ENCODE measurements around the gene KIR3DL1. TPM values are rescaled to one million over a fixed set of nuclear protein-coding genes. Genes with fewer than 3 reads are reported as not detected.
"Not testable (repeated sequence)": the region's sequence is repeated elsewhere in the genome, so short reads cannot be mapped to it uniquely, and the experiment has no call there.

KIR3DL1 gene
- total RNA-seq, 1 donor from 2014 or later = not detected

DNA sequence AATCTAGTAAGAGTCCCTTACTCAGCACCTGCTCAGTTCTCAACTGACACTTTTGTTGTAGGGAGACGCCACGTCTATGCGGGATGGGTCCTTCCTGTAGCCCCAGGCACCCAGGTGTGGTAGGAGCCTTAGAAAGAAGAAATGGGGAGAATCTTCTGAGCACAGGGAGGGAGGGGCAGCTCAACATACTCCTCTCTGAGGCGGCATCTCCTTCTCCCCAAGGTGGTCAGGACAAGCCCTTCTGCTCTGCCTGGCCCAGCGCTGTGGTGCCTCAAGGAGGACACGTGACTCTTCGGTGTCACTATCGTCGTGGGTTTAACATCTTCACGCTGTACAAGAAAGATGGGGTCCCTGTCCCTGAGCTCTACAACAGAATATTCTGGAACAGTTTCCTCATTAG, 11.7 kb upstream of the KIR3DL1 start:
- peaks cover 3% of the 10 kb centered on the region for H3K9me3 Mint-ChIP-seq

GRCh38 chr19:54805665-54806515, 10.4 kb upstream of the KIR3DL1 start:
- H3K27me3 Mint-ChIP-seq = no peaks in the 10 kb centered on the region
- peaks cover 12% of the 10 kb centered on the region for H3K9me3 Mint-ChIP-seq
- no peaks in the 10 kb centered on the region for H3K36me3 Mint-ChIP-seq
- H3K4me3 Mint-ChIP-seq = no peak overlapping the region
- H3K27ac Mint-ChIP-seq = no peak overlapping the region
- TF ChIP-seq, protein P1, sequence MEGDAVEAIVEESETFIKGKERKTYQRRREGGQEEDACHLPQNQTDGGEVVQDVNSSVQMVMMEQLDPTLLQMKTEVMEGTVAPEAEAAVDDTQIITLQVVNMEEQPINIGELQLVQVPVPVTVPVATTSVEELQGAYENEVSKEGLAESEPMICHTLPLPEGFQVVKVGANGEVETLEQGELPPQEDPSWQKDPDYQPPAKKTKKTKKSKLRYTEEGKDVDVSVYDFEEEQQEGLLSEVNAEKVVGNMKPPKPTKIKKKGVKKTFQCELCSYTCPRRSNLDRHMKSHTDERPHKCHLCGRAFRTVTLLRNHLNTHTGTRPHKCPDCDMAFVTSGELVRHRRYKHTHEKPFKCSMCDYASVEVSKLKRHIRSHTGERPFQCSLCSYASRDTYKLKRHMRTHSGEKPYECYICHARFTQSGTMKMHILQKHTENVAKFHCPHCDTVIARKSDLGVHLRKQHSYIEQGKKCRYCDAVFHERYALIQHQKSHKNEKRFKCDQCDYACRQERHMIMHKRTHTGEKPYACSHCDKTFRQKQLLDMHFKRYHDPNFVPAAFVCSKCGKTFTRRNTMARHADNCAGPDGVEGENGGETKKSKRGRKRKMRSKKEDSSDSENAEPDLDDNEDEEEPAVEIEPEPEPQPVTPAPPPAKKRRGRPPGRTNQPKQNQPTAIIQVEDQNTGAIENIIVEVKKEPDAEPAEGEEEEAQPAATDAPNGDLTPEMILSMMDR (conservative IDR thresholded peaks at IDR 0.05) = no peak
- H3K4me1 Mint-ChIP-seq (ENCODE audit: unreplicated experiment) = no peaks in the 10 kb centered on the region
- DNase-seq (ENCODE audit: extremely low spot score, unreplicated experiment) = no peak

More for the DNA sequence above, 11.7 kb upstream of the KIR3DL1 start:
- H3K27ac Mint-ChIP-seq = no peak overlapping the region
- H3K36me3 Mint-ChIP-seq = no peaks in the 10 kb centered on the region
- TF ChIP-seq, protein P1 (conservative IDR thresholded peaks at IDR 0.05) = no peak
- no peak for DNase-seq (ENCODE audit: extremely low spot score, unreplicated experiment)
- H3K27me3 Mint-ChIP-seq = no peaks in the 10 kb centered on the region
- H3K4me3 Mint-ChIP-seq = no peak overlapping the region
- H3K4me1 Mint-ChIP-seq (ENCODE audit: unreplicated experiment) = no peaks in the 10 kb centered on the region

DNA sequence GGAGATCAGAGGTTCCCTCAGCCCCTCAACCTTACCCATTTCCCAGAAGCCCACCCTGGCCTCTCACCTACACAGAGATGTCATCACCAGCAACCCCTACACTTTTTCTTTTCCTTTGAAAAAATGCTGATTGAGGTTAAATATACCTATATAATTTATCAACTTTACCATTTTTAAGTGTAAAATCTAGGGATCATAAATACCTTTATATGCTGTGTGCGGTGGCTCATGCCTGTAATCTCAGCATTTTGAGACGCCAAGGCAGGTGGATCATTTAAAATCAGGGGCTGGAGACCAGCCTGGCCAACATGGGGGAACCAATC, 9.8 kb upstream of the KIR3DL1 start:
- TF ChIP-seq, protein P1 (conservative IDR thresholded peaks at IDR 0.05) = no peak
- Mint-ChIP-seq H3K4me1 (ENCODE audit: unreplicated experiment) (no peaks in the 10 kb centered on the region), H3K4me3 (no peak overlapping the region), H3K27ac (no peak overlapping the region), H3K9me3 (peaks cover 13% of the 10 kb centered on the region), H3K27me3 (no peaks in the 10 kb centered on the region), H3K36me3 (no peaks in the 10 kb centered on the region)
- no peak for DNase-seq (ENCODE audit: extremely low spot score, unreplicated experiment)

- H3K4me3 Mint-ChIP-seq, H3K36me3 Mint-ChIP-seq: not testable (repeated sequence)
- H3K9me3 Mint-ChIP-seq = peaks cover 35% of the 10 kb centered on the region
These were observed 1.7 kb upstream of the KIR3DL1 start for GRCh38 chr19:54814571-54814970.

GRCh38 chr19:54817670-54818536, 1.6 kb downstream of the KIR3DL1 start:
- no peaks in the 10 kb centered on the region for H3K36me3 Mint-ChIP-seq
- TF ChIP-seq, protein P1 (conservative IDR thresholded peaks at IDR 0.05) = no peak
- no peaks in the 10 kb centered on the region for H3K4me1 Mint-ChIP-seq (ENCODE audit: unreplicated experiment)
- DNase-seq (ENCODE audit: extremely low spot score, unreplicated experiment) = no peak
- no peak overlapping the region for H3K4me3 Mint-ChIP-seq
- no peak overlapping the region for H3K27ac Mint-ChIP-seq
- no peaks in the 10 kb centered on the region for H3K27me3 Mint-ChIP-seq
- peaks cover 23% of the 10 kb centered on the region for H3K9me3 Mint-ChIP-seq

More at GRCh38 chr19:54814571-54814970, 1.7 kb upstream of the KIR3DL1 start:
- H3K27me3 Mint-ChIP-seq; DNase-seq (ENCODE audit: extremely low spot score, unreplicated experiment); H3K4me1 Mint-ChIP-seq (ENCODE audit: unreplicated experiment); H3K27ac Mint-ChIP-seq: not testable (repeated sequence)

DNA sequence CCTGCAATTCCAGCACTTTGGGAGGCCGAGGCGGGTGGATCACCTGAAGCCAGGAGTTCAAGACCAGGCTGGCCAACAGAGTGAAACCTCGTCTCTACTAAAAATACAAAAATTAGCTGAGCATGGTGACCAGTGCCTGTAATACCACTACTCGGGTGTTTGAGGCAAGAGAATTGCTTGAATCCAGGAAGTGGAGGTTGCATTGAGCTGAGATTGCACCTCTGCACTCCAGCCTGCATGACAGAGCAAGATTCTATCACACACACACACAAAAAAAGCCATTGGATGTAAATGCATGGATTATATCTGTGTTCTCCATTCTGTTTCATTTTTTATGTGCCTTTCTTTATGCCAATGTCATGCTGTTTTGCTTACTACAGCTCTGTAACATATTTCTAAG, 8.1 kb downstream of the KIR3DL1 start:
- not testable (repeated sequence) for H3K4me1 Mint-ChIP-seq (ENCODE audit: unreplicated experiment); DNase-seq (ENCODE audit: extremely low spot score, unreplicated experiment); H3K36me3 Mint-ChIP-seq; H3K27me3 Mint-ChIP-seq; H3K27ac Mint-ChIP-seq; H3K4me3 Mint-ChIP-seq; H3K9me3 Mint-ChIP-seq

DNA sequence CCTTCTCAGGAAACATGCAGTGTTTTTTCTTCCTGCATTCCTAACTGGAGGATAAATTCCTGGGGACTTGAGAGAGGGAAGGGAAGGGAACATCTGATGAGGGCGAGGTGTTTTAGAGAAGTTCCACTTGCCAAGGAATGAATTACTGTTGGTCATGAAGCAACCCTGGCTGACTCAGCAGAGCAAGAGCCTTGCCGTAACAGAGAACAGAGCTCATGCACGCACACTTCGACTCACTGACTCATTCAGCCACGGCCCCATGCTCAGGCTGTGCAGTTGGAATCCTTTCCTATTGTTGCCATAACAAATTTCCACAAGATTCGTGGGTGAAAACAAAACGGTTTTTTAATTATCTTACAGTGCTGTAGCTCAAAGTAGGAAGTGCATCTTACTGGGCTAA, 9.1 kb downstream of the KIR3DL1 start:
- not testable (repeated sequence) for H3K9me3 Mint-ChIP-seq; H3K4me1 Mint-ChIP-seq (ENCODE audit: unreplicated experiment); DNase-seq (ENCODE audit: extremely low spot score, unreplicated experiment); H3K27me3 Mint-ChIP-seq; H3K36me3 Mint-ChIP-seq; H3K4me3 Mint-ChIP-seq; H3K27ac Mint-ChIP-seq

DNA sequence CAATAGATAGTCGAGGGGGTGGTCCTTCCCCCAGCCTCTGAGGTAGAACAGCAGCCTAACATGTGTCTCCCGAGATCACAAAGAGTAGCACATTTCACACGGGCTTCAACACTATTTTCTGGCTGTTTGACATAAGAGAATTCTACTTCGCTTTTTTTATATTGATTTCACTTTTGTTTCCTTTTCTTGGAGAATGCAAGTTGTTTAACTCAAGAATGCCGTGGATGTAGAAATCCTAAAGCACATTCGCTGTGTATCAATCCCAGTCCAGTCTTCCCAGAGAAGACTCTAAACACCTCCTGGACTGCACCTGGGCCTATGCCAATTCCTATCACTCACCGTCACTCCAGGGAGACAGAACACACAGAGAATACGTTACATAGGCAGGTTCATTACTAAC, 11.8 kb downstream of the KIR3DL1 start:
- not testable (repeated sequence) for H3K9me3 Mint-ChIP-seq; H3K27ac Mint-ChIP-seq; H3K4me3 Mint-ChIP-seq; DNase-seq (ENCODE audit: extremely low spot score, unreplicated experiment); H3K36me3 Mint-ChIP-seq; H3K27me3 Mint-ChIP-seq; H3K4me1 Mint-ChIP-seq (ENCODE audit: unreplicated experiment)

DNA sequence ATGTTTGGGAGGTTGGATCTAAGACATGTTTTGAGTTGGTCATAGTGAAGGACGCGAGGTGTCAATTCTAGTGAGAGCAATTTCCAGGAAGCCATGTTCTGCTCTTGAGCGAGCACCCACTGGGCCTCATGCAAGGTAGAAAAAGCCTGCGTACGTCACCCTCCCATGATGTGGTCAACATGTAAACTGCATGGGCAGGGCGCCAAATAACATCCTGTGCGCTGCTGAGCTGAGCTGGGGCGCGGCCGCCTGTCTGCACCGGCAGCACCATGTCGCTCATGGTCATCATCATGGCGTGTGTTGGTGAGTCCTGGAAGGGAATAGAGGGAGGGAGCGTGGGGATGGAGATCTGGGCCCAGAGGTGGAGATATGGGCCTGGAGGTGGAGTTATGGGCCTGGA, 16.2 kb downstream of the KIR3DL1 start, which contains the start of gene KIR2DS4:
Gene KIR2DS4 (plus strand): TSS at position 181 of the 400 bp plus-strand sequence.
- not testable (repeated sequence) for DNase-seq (ENCODE audit: extremely low spot score, unreplicated experiment); H3K27ac Mint-ChIP-seq; H3K4me3 Mint-ChIP-seq; H3K27me3 Mint-ChIP-seq; H3K9me3 Mint-ChIP-seq; H3K4me1 Mint-ChIP-seq (ENCODE audit: unreplicated experiment); H3K36me3 Mint-ChIP-seq
